Smooth muscle cell of the pulmonary artery (primary cell): Measurements from ENCODE around the gene PAPOLG. TPM values are rescaled to one million over a fixed set of nuclear protein-coding genes. Genes with fewer than 3 reads are reported as not detected.

ENCODE experiments used
- total RNA-seq: library from RNA; depleted of rRNA; stranded (reverse); fragments of >200 nt; gene quantifications from 2 replicates; pipeline ENCODE4 v1.2.3, GENCODE V29; 2014

PAPOLG gene
- total RNA-seq: 13.1 and 17.3 TPM in 2 replicates

DNA sequence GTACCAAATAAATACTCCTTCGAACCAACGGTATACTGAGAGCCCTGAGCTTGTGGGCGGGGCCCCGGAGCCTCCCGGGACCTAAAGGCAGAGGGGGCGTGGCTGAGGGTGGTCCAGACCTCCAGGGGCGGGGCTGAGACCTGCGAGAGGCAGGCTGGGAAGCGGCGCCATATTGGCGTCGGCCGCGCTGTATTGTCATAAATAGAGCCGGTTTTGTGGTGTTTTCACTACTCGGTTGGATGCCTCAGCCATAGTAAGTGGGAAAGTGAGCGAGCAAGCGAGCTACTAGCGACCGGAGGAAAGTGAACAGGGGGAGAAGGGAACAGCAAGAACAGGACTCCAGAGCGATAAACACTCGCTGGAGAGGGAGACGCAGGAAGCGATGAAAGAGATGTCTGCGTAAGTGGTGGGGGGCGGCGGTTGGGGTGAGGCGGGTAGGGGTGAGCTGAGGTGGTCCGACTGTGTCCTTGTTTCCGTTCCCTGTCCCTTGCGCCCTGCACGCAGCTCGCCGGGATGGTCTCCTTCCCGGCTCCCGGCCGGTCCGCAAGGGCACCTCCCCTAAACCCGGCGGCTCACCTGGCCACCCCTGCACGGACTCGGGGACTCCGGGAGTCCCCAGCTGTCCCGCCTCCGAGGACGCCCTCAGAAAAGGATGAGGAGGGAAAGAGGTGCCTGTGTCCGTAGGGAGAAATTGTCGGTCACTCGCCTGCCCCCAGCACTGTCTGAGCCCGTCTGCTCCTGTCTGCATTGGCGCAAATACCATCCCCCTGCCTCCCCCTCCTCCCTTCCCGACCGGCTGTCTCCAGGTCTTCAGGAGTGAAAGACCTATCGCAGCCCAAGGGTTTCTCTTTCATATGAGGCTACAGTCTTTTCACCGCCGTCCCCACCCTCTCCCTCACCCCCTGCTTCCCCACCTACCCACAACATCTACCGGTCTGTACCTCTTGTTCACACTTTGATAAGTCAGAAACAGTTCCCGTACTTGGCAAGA lies at the start of gene PAPOLG:
Gene PAPOLG (plus strand): TSS at position 172 of the 991 bp plus-strand sequence. CDS start 211 bp downstream, at position 383.

Other genes with a start within 250 kb of the PAPOLG start
- 0.20 and 0.59 TPM in 2 replicates for gene BCL11A, start 202.6 kb upstream of the PAPOLG start, total RNA-seq
- 4.2 and 4.8 TPM in 2 replicates for gene REL, start 125.3 kb downstream of the PAPOLG start, total RNA-seq